Bronchial epithelial cell (primary cell): ENCODE results near the gene SUPT6H. TPM values are rescaled to one million over a fixed set of nuclear protein-coding genes. Genes with fewer than 3 reads are reported as not detected.
"Not testable (repeated sequence)": the region's sequence is repeated elsewhere in the genome, so short reads cannot be mapped to it uniquely, and the experiment has no call there.

Source experiments
- DNase-seq: peaks from one replicate; pipeline ENCODE4 v3.0.0-alpha.2; 2010; ENCODE audit warnings: low read depth
- FAIRE-seq: peaks from 2 replicates; lab custom pipeline; 2011; peaks lifted over from hg19 to GRCh38; lab: Jason Lieb, UNC
- H3K27me3 ChIP-seq: 2 replicates; pipeline ENCODE4 v1.5.1; 2011; ENCODE audit warnings: low read length; ENCODE audit not compliant: control insufficient read depth, insufficient read depth
- H3K36me3 ChIP-seq: 2 replicates; pipeline ENCODE4 v1.5.1; 2011; ENCODE audit warnings: low read length; ENCODE audit not compliant: control insufficient read depth, insufficient read depth
- H3K4me3 ChIP-seq: 2 replicates; pipeline ENCODE4 v1.5.1; 2011; ENCODE audit warnings: mild to moderate bottlenecking, low read depth, low read length, control low read depth
- CTCF ChIP-seq: IDR thresholded peaks from 2 replicates; pipeline ENCODE4 v1.5.1; 2011; ENCODE audit warnings: mild to moderate bottlenecking, moderate library complexity, low read length, control low read depth, inconsistent platforms; ENCODE audit not compliant: insufficient read depth, severe bottlenecking
- total RNA-seq: library from RNA; depleted of rRNA; stranded (reverse); fragments of >200 nt; gene quantifications from 2 replicates; pipeline ENCODE4 v1.2.1, GENCODE V29; 2014

SUPT6H gene
- total RNA-seq, 1 donor from 2014 or later = 23.2 TPM

- H3K36me3 ChIP-seq = no peaks in the 10 kb centered on the region
- H3K4me3 ChIP-seq = no peak overlapping the region
- TF ChIP-seq CTCF = no peak
- no peak for FAIRE-seq
- DNase-seq = no peak
- H3K27me3 ChIP-seq = no peaks in the 10 kb centered on the region
These were observed 67.9 kb downstream of the SUPT6H start for GRCh38 chr17:28729950-28730330.

DNA sequence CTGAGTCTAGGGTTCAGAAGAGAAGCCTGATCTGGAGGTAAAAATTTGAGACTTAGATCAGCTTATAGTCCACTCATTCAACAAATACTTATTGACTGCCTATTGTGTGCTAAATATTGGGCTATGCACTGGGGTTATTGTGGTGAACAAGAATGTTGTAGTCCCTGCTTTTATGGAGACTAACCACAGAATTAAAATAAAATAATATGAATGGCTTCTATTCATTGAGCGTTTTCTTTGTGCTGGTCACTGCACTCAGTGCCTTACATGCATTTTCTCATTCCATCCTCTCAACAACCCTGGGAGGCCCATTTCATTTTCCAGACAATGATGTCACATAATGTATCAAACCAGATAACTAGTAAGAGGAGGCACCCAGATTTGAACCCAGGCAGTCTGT, 71.3 kb downstream of the SUPT6H start:
- Histone ChIP-seq H3K27me3 (no peaks in the 10 kb centered on the region), H3K4me3 (no peak overlapping the region), H3K36me3 (no peaks in the 10 kb centered on the region)
- FAIRE-seq (no peak), DNase-seq (no peak)
- TF ChIP-seq CTCF = no peak

DNA sequence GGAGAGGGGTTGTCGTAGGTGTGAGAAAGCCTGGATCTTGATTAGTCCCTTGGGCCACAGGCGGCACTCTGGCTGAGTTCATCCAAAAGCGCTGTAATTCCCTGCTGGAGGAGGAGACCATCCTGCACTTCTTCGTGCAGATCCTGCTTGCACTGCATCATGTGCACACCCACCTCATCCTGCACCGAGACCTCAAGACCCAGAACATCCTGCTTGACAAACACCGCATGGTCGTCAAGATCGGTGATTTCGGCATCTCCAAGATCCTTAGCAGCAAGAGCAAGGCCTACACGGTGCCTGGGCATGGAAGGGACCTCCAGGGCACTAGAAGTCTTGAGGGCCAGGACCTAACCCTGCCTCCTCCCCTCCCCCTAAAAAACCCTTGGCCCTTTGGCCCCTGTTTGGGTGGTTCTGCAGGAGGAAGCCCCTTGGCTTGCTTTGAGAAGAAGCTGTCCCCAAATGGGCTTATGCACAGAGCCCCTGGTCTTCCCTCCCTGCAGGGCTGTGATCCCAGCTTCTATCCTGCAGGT, 72.8 kb downstream of the SUPT6H start:
- FAIRE-seq = no peak
- H3K36me3 ChIP-seq = peaks cover 1% of the 10 kb centered on the region
- no peak for TF ChIP-seq CTCF
- H3K27me3 ChIP-seq = no peaks in the 10 kb centered on the region
- DNase-seq = no peak
- no peak overlapping the region for H3K4me3 ChIP-seq

- Histone ChIP-seq H3K4me3 (no peak overlapping the region), H3K36me3 (peaks cover 1% of the 10 kb centered on the region), H3K27me3 (no peaks in the 10 kb centered on the region)
- peak; percentile 16 for TF ChIP-seq CTCF
- peak; percentile 65 for DNase-seq
- FAIRE-seq = no peak
These were observed 73.3 kb downstream of the SUPT6H start for GRCh38 chr17:28735242-28735722.

- not testable (repeated sequence) for FAIRE-seq
These were observed 74.1 kb downstream of the SUPT6H start for GRCh38 chr17:28735913-28736769.

GRCh38 chr17:28737316-28737715, 75.3 kb downstream of the SUPT6H start:
- no peak for TF ChIP-seq CTCF

More at GRCh38 chr17:28735913-28736769, 74.1 kb downstream of the SUPT6H start:
- H3K27me3 ChIP-seq, DNase-seq, H3K4me3 ChIP-seq, H3K36me3 ChIP-seq: not testable (repeated sequence)

More at GRCh38 chr17:28737316-28737715, 75.3 kb downstream of the SUPT6H start:
- no peak overlapping the region for H3K4me3 ChIP-seq
- H3K27me3 ChIP-seq = no peaks in the 10 kb centered on the region
- DNase-seq = no peak
- FAIRE-seq = no peak
- H3K36me3 ChIP-seq = peaks cover 1% of the 10 kb centered on the region
